ENCODE results near the gene CCDC40. TPM values are rescaled to one million over a fixed set of nuclear protein-coding genes. Genes with fewer than 3 reads are reported as not detected.
A peak's percentile ranks its signal among the peaks of the same experiment; 100 is the strongest.

The CCDC40 gene
- total and polyA plus RNA-seq, 2 of the 13 experiments (the other 11 are each of a cell fraction or from before 2014, with no cell fraction given): 4.1 to 5.5 TPM

- TF ChIP-seq, protein P1, sequence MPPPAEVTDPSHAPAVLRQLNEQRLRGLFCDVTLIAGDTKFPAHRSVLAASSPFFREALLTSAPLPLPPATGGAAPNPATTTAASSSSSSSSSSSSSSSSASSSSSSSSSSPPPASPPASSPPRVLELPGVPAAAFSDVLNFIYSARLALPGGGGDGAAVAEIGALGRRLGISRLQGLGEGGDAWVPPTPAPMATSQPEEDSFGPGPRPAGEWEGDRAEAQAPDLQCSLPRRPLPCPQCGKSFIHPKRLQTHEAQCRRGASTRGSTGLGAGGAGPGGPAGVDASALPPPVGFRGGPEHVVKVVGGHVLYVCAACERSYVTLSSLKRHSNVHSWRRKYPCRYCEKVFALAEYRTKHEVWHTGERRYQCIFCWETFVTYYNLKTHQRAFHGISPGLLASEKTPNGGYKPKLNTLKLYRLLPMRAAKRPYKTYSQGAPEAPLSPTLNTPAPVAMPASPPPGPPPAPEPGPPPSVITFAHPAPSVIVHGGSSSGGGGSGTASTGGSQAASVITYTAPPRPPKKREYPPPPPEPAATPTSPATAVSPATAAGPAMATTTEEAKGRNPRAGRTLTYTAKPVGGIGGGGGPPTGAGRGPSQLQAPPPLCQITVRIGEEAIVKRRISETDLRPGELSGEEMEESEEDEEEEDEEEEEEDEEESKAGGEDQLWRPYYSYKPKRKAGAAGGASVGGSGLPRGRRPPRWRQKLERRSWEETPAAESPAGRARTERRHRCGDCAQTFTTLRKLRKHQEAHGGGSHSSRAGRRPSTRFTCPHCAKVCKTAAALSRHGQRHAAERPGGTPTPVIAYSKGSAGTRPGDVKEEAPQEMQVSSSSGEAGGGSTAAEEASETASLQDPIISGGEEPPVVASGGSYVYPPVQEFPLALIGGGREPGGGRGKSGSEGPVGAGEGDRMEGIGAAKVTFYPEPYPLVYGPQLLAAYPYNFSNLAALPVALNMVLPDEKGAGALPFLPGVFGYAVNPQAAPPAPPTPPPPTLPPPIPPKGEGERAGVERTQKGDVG (CRISPR knock-in tag; IDR thresholded peaks at IDR 0.05; ENCODE audit: borderline replicate concordance): peak; percentile 87
- TF ChIP-seq, protein P2, sequence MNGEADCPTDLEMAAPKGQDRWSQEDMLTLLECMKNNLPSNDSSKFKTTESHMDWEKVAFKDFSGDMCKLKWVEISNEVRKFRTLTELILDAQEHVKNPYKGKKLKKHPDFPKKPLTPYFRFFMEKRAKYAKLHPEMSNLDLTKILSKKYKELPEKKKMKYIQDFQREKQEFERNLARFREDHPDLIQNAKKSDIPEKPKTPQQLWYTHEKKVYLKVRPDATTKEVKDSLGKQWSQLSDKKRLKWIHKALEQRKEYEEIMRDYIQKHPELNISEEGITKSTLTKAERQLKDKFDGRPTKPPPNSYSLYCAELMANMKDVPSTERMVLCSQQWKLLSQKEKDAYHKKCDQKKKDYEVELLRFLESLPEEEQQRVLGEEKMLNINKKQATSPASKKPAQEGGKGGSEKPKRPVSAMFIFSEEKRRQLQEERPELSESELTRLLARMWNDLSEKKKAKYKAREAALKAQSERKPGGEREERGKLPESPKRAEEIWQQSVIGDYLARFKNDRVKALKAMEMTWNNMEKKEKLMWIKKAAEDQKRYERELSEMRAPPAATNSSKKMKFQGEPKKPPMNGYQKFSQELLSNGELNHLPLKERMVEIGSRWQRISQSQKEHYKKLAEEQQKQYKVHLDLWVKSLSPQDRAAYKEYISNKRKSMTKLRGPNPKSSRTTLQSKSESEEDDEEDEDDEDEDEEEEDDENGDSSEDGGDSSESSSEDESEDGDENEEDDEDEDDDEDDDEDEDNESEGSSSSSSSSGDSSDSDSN (CRISPR knock-in tag; IDR thresholded peaks at IDR 0.05): peak; percentile 79
- TF ChIP-seq ZNF263 (CRISPR knock-in tag; IDR thresholded peaks at IDR 0.05) (peak; percentile 51; the same call in 1 of the 2 replicates), ZNF639 (CRISPR knock-in tag; conservative IDR thresholded peaks at IDR 0.05) (peak; percentile 69; the same call in 1 of the 2 replicates), ZBTB33 (CRISPR knock-in tag; IDR thresholded peaks at IDR 0.05) (peak; percentile 54), MNT (IDR thresholded peaks at IDR 0.05) (peak; percentile 19; the same call in 1 of the 2 replicates), ZMAT3 (CRISPR knock-in tag; conservative IDR thresholded peaks at IDR 0.05) (no peak; the same call in 1 of the 2 replicates), THAP7 (CRISPR knock-in tag; IDR thresholded peaks at IDR 0.05) (peak; percentile 64; the same call in 1 of the 2 replicates), ZNF644 (CRISPR knock-in tag; IDR thresholded peaks at IDR 0.05; ENCODE audit: low read depth) (peak; percentile 27; the same call in 1 of the 2 replicates), MYPOP (CRISPR knock-in tag; IDR thresholded peaks at IDR 0.05) (peak; percentile 72; the same call in 1 of the 2 replicates), ZGPAT (CRISPR knock-in tag; IDR thresholded peaks at IDR 0.05) (peak; percentile 84; the same call in 1 of the 2 replicates)
These were observed 46.3 kb upstream of the CCDC40 start (continued) for GRCh38 chr17:79990051-79990592.
